ENCODE results near the gene MYLK2.

Gene MYLK2

DNA sequence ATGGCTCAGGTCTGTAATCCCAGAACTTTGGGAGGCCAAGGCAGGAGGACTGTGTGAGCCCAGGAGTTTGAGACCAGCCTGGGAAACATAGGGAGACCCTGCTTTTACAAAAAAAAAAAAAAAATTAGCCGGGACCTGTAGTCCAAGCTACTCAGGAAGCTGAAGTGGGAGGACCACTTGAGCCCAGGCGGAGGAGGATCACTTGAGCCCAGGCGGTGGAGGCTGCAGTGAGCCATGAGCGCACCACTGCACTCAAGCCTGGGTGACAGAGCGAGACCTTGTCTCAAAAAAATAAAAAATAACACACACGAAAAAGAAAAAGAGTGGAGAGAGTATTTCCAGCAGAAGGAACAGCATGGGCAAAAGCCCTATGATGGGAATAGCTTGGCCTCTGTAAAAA lies 53.2 kb downstream of the MYLK2 start:
- DNase-seq (ENCODE audit: low spot score): no peak

DNA sequence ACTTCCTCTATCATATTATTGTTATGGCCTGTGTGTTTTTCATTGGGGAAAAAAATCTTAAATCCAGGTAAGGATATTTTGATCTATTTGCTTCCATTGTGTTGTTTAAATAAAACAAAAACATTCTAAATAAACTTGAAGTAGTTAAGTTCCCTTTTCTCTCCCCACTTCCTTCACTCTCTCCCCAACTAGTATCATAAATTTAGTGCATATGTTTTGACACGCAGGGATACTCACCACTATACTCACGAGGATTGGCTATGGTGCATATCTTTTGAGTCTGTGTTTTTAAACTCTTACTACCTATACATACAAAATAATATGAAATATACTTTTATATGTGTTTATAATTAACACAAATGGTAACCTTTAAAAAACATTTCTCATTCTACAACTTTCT lies 56.5 kb downstream of the MYLK2 start:
- no peak for DNase-seq (ENCODE audit: low spot score)

DNA sequence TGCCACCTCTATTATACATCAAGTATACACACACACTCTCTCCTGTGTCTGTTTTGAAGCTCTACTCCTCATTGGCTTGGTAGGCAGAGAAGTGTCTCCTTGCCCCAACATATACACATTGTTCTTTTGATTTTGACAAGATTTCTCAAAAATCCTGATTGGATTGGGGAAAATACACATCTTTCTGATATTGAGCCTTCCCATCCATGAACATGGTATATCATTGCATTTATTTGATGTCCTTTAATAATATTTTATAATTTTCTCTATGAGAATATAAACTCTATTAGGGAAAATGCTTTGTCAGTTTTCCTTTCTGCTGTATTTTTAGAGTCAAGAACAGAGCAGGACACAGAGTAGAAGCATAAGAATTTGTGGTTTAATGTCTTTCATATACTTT lies 58.5 kb downstream of the MYLK2 start:
- no peak for DNase-seq (ENCODE audit: low spot score)

DNA sequence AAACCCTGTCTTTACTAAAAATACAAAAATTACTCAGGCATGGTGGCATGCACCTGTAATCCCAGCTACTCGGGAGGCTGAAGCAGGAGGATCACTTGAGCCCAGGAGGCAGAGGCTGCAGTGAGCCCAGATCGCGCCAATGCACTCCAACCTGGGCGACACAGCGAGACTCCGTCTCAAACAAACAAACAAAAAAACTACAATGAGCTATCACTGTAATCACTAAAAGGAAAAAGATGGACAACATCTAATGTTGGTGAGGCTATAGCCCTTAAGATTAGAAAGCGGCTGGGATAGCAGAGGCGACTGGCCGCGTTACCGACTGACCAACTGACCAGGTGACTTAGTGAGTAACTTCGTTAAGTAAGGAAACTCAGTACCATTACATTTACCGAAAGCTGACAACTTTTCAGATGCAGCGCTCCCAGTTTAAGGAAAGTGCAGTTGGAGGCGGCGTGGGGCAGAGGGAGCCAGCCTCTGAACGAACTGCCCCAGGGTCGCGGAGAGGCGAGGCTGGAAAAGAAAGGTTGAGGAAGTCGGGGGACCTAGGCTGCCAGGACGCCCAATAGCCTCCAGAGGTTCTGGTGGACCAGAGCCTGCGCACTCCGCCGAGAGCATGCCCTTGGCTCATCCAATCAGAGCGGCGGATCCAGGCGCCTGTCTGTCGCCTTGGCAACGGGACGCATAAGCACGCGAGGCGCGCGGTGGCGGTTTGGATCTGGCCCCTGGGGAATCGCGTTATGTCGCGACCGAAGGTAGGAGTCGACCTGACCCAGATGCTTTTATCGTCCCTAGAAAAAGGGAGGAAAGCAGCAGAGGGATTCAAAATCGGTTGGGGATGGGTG lies 60.2 kb downstream of the MYLK2 start:
- DNase-seq (ENCODE audit: low spot score): peak; percentile 98

DNA sequence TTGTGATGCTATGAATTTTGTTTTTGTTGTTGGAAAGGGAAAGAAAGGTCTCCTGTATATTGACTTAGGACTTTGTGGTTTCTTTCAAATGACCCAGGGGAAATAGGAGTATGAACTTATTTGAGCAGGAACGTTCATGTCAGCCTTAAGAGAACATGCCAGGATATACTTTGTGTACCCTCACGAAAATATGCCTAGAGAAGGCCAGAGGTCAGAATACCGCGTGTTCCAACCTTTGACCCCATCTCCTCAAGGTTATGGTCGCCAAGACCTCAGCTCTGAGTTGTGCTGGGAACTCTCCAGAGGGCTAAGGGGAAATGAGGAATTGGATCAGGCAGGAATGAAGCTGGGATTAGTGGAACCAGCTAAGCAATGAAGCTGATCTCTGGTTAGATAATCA lies 62.8 kb downstream of the MYLK2 start:
- no peak for DNase-seq (ENCODE audit: low spot score)

DNA sequence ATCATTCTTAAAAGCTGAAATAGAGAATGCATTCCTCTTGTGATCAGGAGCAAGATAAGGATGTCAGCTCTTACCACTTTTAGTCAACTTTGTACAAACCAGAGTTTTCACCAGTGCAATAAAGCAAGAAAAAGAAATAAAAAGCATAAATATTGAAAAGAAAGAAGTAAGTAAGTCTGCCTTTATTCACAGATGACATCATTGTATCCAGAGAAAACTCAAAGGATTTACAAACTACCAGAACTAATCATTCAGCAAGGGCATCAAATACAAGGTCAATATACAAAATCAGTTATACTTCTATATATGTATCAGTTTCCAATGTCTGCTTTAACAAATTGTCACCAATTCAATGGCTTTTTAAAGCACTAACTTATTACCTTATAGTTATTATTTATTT lies 64.7 kb downstream of the MYLK2 start:
- DNase-seq (ENCODE audit: low spot score): no peak

Measured in HuH-7.5 (cell line).